HAP-1 (cell line): ENCODE data around the gene VWA5B2.

ENCODE experiments used
- DNase-seq, 2 experiments: peaks; one replicate each; pipeline ENCODE4 v3.0.0-alpha.2; 2016 to 2020; ENCODE audit warnings: low spot score in 2 of 2
- H3K27me3 ChIP-seq: fragments of 250-450 bp; sonication (Bioruptor Pico); 2 replicates; pipeline ENCODE4 v1.5.1; 2020; ENCODE audit warnings: low read depth, mild to moderate bottlenecking, moderate library complexity
- H3K36me3 ChIP-seq: fragments of 250-450 bp; sonication (Bioruptor Pico); replicated peaks from 2 replicates; pipeline ENCODE4 v1.5.1; 2020; ENCODE audit warnings: mild to moderate bottlenecking
- H3K4me1 ChIP-seq: fragments of 250-450 bp; sonication (Bioruptor Pico); 2 replicates; pipeline ENCODE4 v1.5.1; 2020; ENCODE audit warnings: mild to moderate bottlenecking
- H3K4me3 ChIP-seq: fragments of 250-450 bp; sonication (Bioruptor Pico); 2 replicates; pipeline ENCODE4 v1.5.1; 2020; ENCODE audit warnings: mild to moderate bottlenecking, moderate library complexity
- H3K9me3 ChIP-seq: fragments of 250-450 bp; sonication (Bioruptor Pico); 2 replicates; pipeline ENCODE4 v1.5.1; 2020; ENCODE audit warnings: mild to moderate bottlenecking, moderate library complexity
- in situ Hi-C: fragments of 300-500 bp; cut with MboI; formaldehyde crosslinking; loops from 3 replicates; pipeline ENCODE4 v1.14.3; 2020; ENCODE audit warnings: low sequenced_read_pairs, inconsistent platforms, mixed read lengths

Gene VWA5B2

GRCh38 chr3:184231671-184232070 is 2.3 kb downstream of the VWA5B2 start:
- Histone ChIP-seq H3K36me3 (no peaks in the 10 kb centered on the region), H3K9me3 (no peaks in the 10 kb centered on the region), H3K4me1 (no peaks in the 10 kb centered on the region), H3K4me3 (no peak overlapping the region), H3K27me3 (peaks cover 4% of the 10 kb centered on the region)
- no peak for DNase-seq
- in situ Hi-C loops, result no loop called here

GRCh38 chr3:184233127-184233843 is 3.9 kb downstream of the VWA5B2 start:
- no peak overlapping the region for H3K4me3 ChIP-seq
- H3K27me3 ChIP-seq, result peaks cover 4% of the 10 kb centered on the region
- no peaks in the 10 kb centered on the region for H3K36me3 ChIP-seq
- H3K9me3 ChIP-seq, result no peaks in the 10 kb centered on the region
- no peak for DNase-seq
- no peaks in the 10 kb centered on the region for H3K4me1 ChIP-seq
- in situ Hi-C loops, result no loop called here

- no peaks in the 10 kb centered on the region for H3K9me3 ChIP-seq
- in situ Hi-C loops, result no loop called here
- peaks cover 4% of the 10 kb centered on the region for H3K27me3 ChIP-seq
- no peaks in the 10 kb centered on the region for H3K4me1 ChIP-seq
- DNase-seq, result no peak
- H3K4me3 ChIP-seq, result no peak overlapping the region
- H3K36me3 ChIP-seq, result no peaks in the 10 kb centered on the region
These were observed 4.8 kb downstream of the VWA5B2 start for GRCh38 chr3:184234224-184234623.

GRCh38 chr3:184234671-184235380 is 5.4 kb downstream of the VWA5B2 start:
- DNase-seq, result no peak
- H3K4me3 ChIP-seq, result no peak overlapping the region
- H3K9me3 ChIP-seq, result no peaks in the 10 kb centered on the region
- in situ Hi-C loops, result no loop called here
- peaks cover 4% of the 10 kb centered on the region for H3K27me3 ChIP-seq
- H3K4me1 ChIP-seq, result no peaks in the 10 kb centered on the region
- H3K36me3 ChIP-seq, result no peaks in the 10 kb centered on the region

- no peak for DNase-seq
- Histone ChIP-seq H3K27me3 (no peaks in the 10 kb centered on the region), H3K36me3 (no peaks in the 10 kb centered on the region)
These were observed 6.1 kb downstream of the VWA5B2 start for GRCh38 chr3:184235381-184236032.

GRCh38 chr3:184236033-184236410 is 6.6 kb downstream of the VWA5B2 start:
- Histone ChIP-seq H3K36me3 (no peaks in the 10 kb centered on the region), H3K9me3 (no peaks in the 10 kb centered on the region), H3K4me1 (no peaks in the 10 kb centered on the region), H3K27me3 (no peaks in the 10 kb centered on the region), H3K4me3 (no peak overlapping the region)
- DNase-seq, result no peak
- in situ Hi-C loops, result no loop called here

More at GRCh38 chr3:184235381-184236032, 6.1 kb downstream of the VWA5B2 start:
- Histone ChIP-seq H3K4me3 (no peak overlapping the region), H3K9me3 (no peaks in the 10 kb centered on the region), H3K4me1 (no peaks in the 10 kb centered on the region)
- in situ Hi-C loops, result no loop called here

- Histone ChIP-seq H3K36me3 (no peaks in the 10 kb centered on the region), H3K27me3 (no peaks in the 10 kb centered on the region), H3K4me1 (no peaks in the 10 kb centered on the region), H3K9me3 (no peaks in the 10 kb centered on the region), H3K4me3 (no peak overlapping the region)
- in situ Hi-C loops, result no loop called here
- no peak for DNase-seq
These were observed 7.3 kb downstream of the VWA5B2 start for GRCh38 chr3:184236636-184237035.

- no peak overlapping the region for H3K4me3 ChIP-seq
These were observed 7.8 kb downstream of the VWA5B2 start for GRCh38 chr3:184237211-184237610.

GRCh38 chr3:184237807-184238206 is 8.4 kb downstream of the VWA5B2 start:
- no peaks in the 10 kb centered on the region for H3K4me1 ChIP-seq
- no peaks in the 10 kb centered on the region for H3K9me3 ChIP-seq
- H3K36me3 ChIP-seq, result peaks cover 7% of the 10 kb centered on the region
- no peak overlapping the region for H3K4me3 ChIP-seq
- no peak for DNase-seq
- no peaks in the 10 kb centered on the region for H3K27me3 ChIP-seq
- in situ Hi-C loops, result no loop called here

More at GRCh38 chr3:184237211-184237610, 7.8 kb downstream of the VWA5B2 start:
- Histone ChIP-seq H3K4me1 (no peaks in the 10 kb centered on the region), H3K27me3 (no peaks in the 10 kb centered on the region), H3K9me3 (no peaks in the 10 kb centered on the region), H3K36me3 (0 out of 2 replicates have a peak, but pooled peaks cover 3% of the 10 kb centered on the region)
- no peak for DNase-seq
- in situ Hi-C loops, result no loop called here

GRCh38 chr3:184238246-184238818 is 8.9 kb downstream of the VWA5B2 start:
- in situ Hi-C loops, result no loop called here
- Histone ChIP-seq H3K4me1 (no peaks in the 10 kb centered on the region), H3K4me3 (no peak overlapping the region), H3K27me3 (no peaks in the 10 kb centered on the region), H3K36me3 (peaks cover 12% of the 10 kb centered on the region), H3K9me3 (no peaks in the 10 kb centered on the region)
- no peak for DNase-seq

- in situ Hi-C loops, result no loop called here
These were observed 9.8 kb downstream of the VWA5B2 start for GRCh38 chr3:184239221-184239620.

GRCh38 chr3:184239708-184240107 is 10.3 kb downstream of the VWA5B2 start:
- Histone ChIP-seq H3K27me3 (no peaks in the 10 kb centered on the region), H3K9me3 (no peaks in the 10 kb centered on the region), H3K36me3 (peaks cover 26% of the 10 kb centered on the region), H3K4me3 (no peak overlapping the region), H3K4me1 (no peaks in the 10 kb centered on the region)
- no peak for DNase-seq
- in situ Hi-C loops, result no loop called here

More at GRCh38 chr3:184239221-184239620, 9.8 kb downstream of the VWA5B2 start:
- Histone ChIP-seq H3K36me3 (peaks cover 21% of the 10 kb centered on the region), H3K27me3 (no peaks in the 10 kb centered on the region), H3K4me3 (no peak overlapping the region), H3K4me1 (no peaks in the 10 kb centered on the region), H3K9me3 (no peaks in the 10 kb centered on the region)
- no peak for DNase-seq

- DNase-seq, result peak in 1 of 2 experiments; percentile 53
- in situ Hi-C loops, result no loop called here
- Histone ChIP-seq H3K9me3 (no peaks in the 10 kb centered on the region), H3K36me3 (peaks cover 34% of the 10 kb centered on the region), H3K27me3 (no peaks in the 10 kb centered on the region), H3K4me3 (no peak overlapping the region), H3K4me1 (no peaks in the 10 kb centered on the region)
These were observed 11.2 kb downstream of the VWA5B2 start for GRCh38 chr3:184240384-184241140.
